Measurements from ENCODE around the gene GRB7. TPM values are rescaled to one million over a fixed set of nuclear protein-coding genes. Genes with fewer than 3 reads are reported as not detected.
"Not testable (repeated sequence)": the region's sequence is repeated elsewhere in the genome, so short reads cannot be mapped to it uniquely, and the experiment has no call there.

Gene GRB7
- total RNA-seq, 1 donor from 2014 or later = 44.6 TPM

DNA sequence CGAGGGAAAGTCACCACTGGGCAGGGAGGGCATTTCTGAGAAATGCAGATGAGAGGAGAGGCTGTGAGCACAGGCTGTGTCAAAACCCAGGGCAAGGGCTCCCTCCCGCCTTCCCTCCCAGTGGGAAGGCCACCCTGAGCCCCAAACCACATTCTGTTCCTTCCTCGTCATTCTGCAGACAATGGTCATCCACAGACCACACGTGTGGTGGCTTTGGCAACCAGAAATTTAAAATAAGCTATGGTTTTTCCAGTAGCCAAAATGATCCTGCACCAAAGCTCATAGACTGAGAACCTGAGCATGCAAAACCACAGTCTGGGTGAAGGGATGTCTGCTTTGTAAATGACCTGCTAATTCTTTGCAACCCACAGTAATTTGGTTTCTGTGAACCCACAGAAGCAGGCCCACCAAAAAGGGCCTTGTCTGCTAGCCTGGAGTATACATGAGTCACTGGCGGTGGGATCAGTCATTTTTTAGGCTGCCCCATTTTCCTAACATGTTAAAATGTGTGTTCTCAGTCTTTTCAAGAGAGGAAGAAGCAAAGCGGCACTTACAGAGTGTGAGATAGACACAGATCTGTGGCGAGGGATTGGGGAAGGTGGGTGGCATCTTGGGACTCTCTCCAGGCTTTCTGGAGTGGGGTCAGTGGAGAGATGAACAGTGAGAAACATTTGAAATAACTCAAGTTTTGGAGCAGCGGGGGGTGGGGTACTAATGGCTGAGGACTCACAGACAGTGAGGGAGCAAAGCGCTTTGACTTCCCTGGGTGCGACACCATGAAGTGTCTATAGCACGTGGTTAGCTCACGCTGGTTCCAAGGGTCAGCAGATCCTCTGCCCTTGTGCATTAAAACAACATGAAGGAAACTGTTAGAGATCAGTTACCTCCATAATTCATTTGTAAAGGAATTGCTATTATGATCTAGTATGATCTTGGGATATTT, 20.5 kb downstream of the GRB7 start:
- H3K4me3 Mint-ChIP-seq = no peak overlapping the region
- no peak for DNase-seq (ENCODE audit: low spot score in 2 of 2, unreplicated experiment in 2 of 2)
- H3K27me3 Mint-ChIP-seq (ENCODE audit: low read depth) = peaks cover 9% of the 10 kb centered on the region
- no peaks in the 10 kb centered on the region for H3K9me3 Mint-ChIP-seq
- H3K4me1 Mint-ChIP-seq = peaks cover 23% of the 10 kb centered on the region
- TF ChIP-seq CTCF (IDR thresholded peaks at IDR 0.05; ENCODE audit: unreplicated experiment) = no peak
- no peak overlapping the region for H3K27ac Mint-ChIP-seq
- no peaks in the 10 kb centered on the region for H3K36me3 Mint-ChIP-seq

DNA sequence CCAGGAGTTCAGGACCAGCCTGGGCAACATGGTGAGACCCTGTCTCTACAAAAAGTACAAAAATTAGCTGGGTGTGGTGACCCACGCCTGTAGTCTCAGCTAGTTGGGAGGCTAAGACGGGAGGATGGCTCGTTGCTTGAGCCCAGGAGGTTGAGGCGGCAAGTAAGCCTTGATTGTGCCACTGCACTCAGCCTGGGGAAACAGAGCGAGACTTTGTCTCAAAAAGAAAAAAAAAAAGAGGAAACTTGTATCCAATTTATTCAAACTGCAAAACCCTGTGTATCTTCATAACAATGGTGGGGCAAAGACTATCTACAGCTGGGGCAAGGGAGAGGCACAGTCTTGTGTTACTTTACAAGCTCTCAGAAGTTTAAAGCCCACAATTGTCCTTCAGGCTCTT, 21.5 kb downstream of the GRB7 start:
- Mint-ChIP-seq H3K27ac (no peak overlapping the region), H3K27me3 (ENCODE audit: low read depth) (peaks cover 9% of the 10 kb centered on the region), H3K36me3 (no peaks in the 10 kb centered on the region), H3K4me1 (peaks cover 23% of the 10 kb centered on the region), H3K4me3 (no peak overlapping the region), H3K9me3 (no peaks in the 10 kb centered on the region)
- TF ChIP-seq CTCF (IDR thresholded peaks at IDR 0.05; ENCODE audit: unreplicated experiment) = no peak
- no peak for DNase-seq (ENCODE audit: low spot score in 2 of 2, unreplicated experiment in 2 of 2)

DNA sequence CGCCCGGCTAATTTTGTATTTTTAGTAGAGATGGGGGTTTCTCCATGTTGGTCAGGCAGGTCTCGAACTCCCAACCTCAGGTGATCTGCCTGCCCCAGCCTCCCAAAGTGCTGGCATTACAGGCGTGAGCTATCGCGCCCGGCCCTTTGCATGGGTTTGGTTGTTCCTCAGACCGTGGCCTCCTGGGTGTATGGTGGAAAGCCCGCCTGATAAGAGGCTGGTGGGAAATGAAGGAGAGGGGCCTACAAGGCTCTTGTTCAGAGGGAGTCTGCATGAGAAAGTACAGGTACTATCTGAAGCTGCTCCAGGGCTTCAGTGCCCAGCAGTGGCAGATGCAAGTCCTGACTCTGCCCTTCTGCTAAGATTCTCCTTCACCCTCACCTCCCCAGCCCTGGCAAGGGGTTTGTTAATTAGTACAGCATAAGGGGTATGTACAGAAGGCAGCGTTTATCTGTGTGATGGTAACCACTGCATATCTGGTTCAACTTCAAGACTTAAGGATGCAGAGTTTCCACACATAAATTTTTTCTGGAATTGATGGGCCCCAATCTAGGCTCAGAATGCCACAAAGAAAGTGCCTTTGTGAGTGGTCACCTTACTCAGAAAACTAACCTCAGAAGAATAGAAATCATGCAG, 24.2 kb downstream of the GRB7 start:
- no peak for TF ChIP-seq CTCF (IDR thresholded peaks at IDR 0.05; ENCODE audit: unreplicated experiment)
- peaks cover 9% of the 10 kb centered on the region for H3K4me1 Mint-ChIP-seq
- no peaks in the 10 kb centered on the region for H3K36me3 Mint-ChIP-seq
- H3K27me3 Mint-ChIP-seq (ENCODE audit: low read depth) = peaks cover 9% of the 10 kb centered on the region
- DNase-seq (ENCODE audit: low spot score in 2 of 2, unreplicated experiment in 2 of 2) = no peak
- no peak overlapping the region for H3K27ac Mint-ChIP-seq
- H3K4me3 Mint-ChIP-seq = no peak overlapping the region
- no peaks in the 10 kb centered on the region for H3K9me3 Mint-ChIP-seq

GRCh38 chr17:39763051-39763820, 25.5 kb downstream of the GRB7 start:
- no peaks in the 10 kb centered on the region for H3K36me3 Mint-ChIP-seq
- peaks cover 15% of the 10 kb centered on the region for H3K4me1 Mint-ChIP-seq
- H3K27ac Mint-ChIP-seq = peak overlapping the region; percentile 30
- no peak for DNase-seq (ENCODE audit: low spot score in 2 of 2, unreplicated experiment in 2 of 2)
- no peak overlapping the region for H3K4me3 Mint-ChIP-seq
- H3K9me3 Mint-ChIP-seq = no peaks in the 10 kb centered on the region
- TF ChIP-seq CTCF (IDR thresholded peaks at IDR 0.05; ENCODE audit: unreplicated experiment) = no peak
- peaks cover 5% of the 10 kb centered on the region for H3K27me3 Mint-ChIP-seq (ENCODE audit: low read depth)

DNA sequence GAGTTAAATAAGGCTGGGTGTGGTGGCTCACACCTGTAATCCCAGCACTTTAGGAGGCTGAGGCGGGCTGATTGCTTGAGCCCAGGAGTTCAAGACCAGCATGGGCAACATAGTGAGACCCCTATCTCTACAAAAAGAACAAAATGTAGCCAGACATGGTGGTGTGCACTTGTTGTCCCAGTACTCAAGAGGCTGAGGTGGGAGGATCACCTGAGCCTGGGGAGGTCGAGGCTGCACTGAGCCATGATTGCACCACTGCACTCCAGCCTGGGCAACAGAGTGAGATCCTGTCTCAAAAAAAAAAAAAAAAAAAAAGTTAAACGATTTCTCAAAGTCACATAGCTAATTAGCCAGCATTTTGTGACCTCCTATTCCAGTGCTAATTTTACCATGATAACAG, 26.4 kb downstream of the GRB7 start:
- H3K27me3 Mint-ChIP-seq (ENCODE audit: low read depth); H3K9me3 Mint-ChIP-seq; DNase-seq (ENCODE audit: low spot score in 2 of 2, unreplicated experiment in 2 of 2); H3K4me3 Mint-ChIP-seq; H3K27ac Mint-ChIP-seq; H3K36me3 Mint-ChIP-seq: not testable (repeated sequence)
- peaks cover 19% of the 10 kb centered on the region for H3K4me1 Mint-ChIP-seq
